ENCODE measurements around the gene PFDN4. TPM values are rescaled to one million over a fixed set of nuclear protein-coding genes. Genes with fewer than 3 reads are reported as not detected.
A peak's percentile ranks its signal among the peaks of the same experiment; 100 is the strongest.

The PFDN4 gene
- polyA plus RNA-seq, 2 of the 4 experiments (the other 2 are of a cell fraction): 140 to 146 TPM

DNA sequence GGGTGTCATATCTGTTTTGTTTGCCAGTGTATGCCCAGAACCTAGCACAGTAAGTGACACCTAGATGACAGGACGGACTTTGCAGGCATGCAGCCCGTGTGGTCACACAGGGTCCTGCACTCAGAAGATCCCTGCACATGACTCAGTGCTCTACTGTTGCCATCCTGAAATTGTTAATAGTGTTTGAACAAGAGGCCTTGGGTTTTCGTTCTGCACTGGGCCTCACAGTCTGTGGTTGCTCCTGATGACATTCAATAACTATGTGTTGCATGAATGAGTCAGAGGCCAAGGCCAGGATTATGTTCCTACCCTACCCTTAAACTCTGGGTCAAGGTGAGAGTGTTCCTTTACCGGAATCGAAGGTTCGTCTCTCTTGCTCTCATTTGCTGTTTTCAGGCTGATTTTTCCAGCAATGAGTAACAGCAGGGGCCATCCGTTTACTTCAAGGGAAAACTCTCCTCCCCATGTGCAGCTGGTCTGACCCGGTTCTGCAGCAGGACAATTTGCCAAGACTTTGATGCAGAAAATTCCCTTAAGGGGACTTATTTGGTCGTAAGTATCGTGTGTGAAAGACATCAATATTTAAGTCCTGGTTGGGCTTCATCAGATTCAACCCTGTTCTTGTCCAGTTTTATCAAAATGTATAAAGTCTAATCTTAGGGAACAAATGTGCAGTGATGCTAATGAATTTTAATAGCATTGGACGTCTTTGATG, 13.0 kb upstream of the PFDN4 start (continued):
- TF ChIP-seq, protein P1, sequence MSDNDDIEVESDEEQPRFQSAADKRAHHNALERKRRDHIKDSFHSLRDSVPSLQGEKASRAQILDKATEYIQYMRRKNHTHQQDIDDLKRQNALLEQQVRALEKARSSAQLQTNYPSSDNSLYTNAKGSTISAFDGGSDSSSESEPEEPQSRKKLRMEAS (IDR thresholded peaks at IDR 0.05): peak; percentile 70
- TF ChIP-seq EP300 (IDR thresholded peaks at IDR 0.05): no peak
- no peak for TF ChIP-seq FOSL2 (IDR thresholded peaks at IDR 0.05)
- TF ChIP-seq FOSL2 (CRISPR knock-in tag; IDR thresholded peaks at IDR 0.05): peak; percentile 68

DNA sequence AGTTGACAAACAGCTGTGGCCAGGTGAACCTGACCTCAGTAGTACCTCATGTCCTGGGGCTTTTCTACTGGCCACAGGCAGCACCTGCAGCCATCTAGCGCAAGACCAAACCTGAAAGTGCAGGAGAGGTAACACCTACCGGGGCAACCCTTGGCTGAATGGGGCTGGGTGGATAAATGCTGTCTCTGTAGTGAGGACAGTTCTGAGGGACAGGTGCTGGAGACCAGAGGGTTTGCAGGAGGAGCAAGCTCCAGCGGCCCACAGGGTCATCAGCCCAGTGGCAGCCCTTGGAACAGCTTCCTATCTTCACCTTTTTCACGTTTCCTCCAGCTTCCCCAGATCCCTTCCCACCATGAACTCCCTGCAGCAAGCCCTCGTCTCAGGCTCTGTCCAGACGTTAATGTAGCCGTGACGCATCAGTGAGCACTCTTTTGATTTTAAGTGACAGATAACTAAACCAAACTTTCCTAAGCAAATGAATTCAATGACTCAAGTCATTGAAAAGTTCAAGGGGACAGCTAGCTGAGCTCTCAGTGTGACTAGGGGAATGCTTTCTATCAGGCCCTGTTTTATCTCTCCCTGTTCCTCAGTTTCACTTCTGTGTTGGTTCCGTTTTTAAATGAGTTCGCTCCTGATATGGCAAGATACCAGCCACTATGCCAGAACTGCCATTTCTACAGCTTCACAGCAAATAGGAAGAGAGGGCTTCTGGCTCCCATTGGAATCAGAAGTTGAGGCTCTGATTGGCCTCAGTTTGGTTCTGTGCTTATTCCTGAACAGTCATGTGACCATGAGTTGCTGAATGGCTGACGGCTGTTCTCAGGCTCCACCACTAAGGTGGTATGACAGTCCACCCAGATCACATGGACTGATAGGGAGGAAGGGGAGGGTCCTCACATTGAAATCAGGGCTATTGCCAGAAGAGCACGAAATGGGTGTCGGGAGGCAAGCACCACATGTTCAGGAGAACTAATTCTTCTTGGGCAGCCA, 12.1 kb upstream of the PFDN4 start:
- H3K4me1 ChIP-seq: peaks cover 44% of the 10 kb centered on the region
- ChIA-PET CTCF (interaction anchor here (0.8 to 4.7 kb wide), 8 partner anchors 9 to 99 kb away, joined by 3 to 40 read pairs (median 4); partner anchors contain the start of gene PFDN4), POLR2A (interaction anchor here (0.9 kb wide), 1 partner anchor 34 kb away, joined by 3 read pairs; no protein-coding TSS in a partner anchor)
- WGBS (ENCODE audit: missing lambda C conversion rate): 88% methylated on average over 13 of the region's 13 CpGs
- ATAC-seq: peak in 1 of 2 experiments; percentile 51; a peak in 3 of 6 replicates
- no peaks in the 10 kb centered on the region for H3K9me3 ChIP-seq
- H3K27ac ChIP-seq: peak overlapping the region; percentile 64 to 83
- TF ChIP-seq, protein P2, sequence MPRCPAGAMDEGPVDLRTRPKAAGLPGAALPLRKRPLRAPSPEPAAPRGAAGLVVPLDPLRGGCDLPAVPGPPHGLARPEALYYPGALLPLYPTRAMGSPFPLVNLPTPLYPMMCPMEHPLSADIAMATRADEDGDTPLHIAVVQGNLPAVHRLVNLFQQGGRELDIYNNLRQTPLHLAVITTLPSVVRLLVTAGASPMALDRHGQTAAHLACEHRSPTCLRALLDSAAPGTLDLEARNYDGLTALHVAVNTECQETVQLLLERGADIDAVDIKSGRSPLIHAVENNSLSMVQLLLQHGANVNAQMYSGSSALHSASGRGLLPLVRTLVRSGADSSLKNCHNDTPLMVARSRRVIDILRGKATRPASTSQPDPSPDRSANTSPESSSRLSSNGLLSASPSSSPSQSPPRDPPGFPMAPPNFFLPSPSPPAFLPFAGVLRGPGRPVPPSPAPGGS (IDR thresholded peaks at IDR 0.05): no peak
- TF ChIP-seq CBX2 (IDR thresholded peaks at IDR 0.05; ENCODE audit: borderline replicate concordance, low read depth) (no peak), FOXS1 (CRISPR knock-in tag; IDR thresholded peaks at IDR 0.05) (no peak), EHMT2 (IDR thresholded peaks at IDR 0.05; ENCODE audit: low read depth) (no peak), TP53 (CRISPR knock-in tag; IDR thresholded peaks at IDR 0.05) (no peak), HOXB13 (CRISPR knock-in tag; IDR thresholded peaks at IDR 0.05; ENCODE audit: low read depth) (no peak), FOSL2 (IDR thresholded peaks at IDR 0.05) (no peak), FOSL2 (CRISPR knock-in tag; IDR thresholded peaks at IDR 0.05) (no peak), FOSB (CRISPR knock-in tag; IDR thresholded peaks at IDR 0.05) (no peak), EHF (CRISPR knock-in tag; IDR thresholded peaks at IDR 0.05) (no peak), ZC3H11A (IDR thresholded peaks at IDR 0.05) (no peak), ZSCAN20 (CRISPR knock-in tag; IDR thresholded peaks at IDR 0.05) (no peak), CBX8 (IDR thresholded peaks at IDR 0.05) (no peak), NPAS2 (CRISPR knock-in tag; IDR thresholded peaks at IDR 0.05; ENCODE audit: borderline replicate concordance) (no peak)
- TF ChIP-seq, protein P1 (IDR thresholded peaks at IDR 0.05): no peak; the same call in 1 of the 2 replicates
- H3K4me3 ChIP-seq: no peak overlapping the region
- FAIRE-seq: no peak
- no peak overlapping the region for H3K4me2 ChIP-seq
- DNase-seq (ENCODE audit: low read depth in 1 of 2, low spot score in 1 of 2): peak in 1 of 2 experiments; percentile 19

DNA sequence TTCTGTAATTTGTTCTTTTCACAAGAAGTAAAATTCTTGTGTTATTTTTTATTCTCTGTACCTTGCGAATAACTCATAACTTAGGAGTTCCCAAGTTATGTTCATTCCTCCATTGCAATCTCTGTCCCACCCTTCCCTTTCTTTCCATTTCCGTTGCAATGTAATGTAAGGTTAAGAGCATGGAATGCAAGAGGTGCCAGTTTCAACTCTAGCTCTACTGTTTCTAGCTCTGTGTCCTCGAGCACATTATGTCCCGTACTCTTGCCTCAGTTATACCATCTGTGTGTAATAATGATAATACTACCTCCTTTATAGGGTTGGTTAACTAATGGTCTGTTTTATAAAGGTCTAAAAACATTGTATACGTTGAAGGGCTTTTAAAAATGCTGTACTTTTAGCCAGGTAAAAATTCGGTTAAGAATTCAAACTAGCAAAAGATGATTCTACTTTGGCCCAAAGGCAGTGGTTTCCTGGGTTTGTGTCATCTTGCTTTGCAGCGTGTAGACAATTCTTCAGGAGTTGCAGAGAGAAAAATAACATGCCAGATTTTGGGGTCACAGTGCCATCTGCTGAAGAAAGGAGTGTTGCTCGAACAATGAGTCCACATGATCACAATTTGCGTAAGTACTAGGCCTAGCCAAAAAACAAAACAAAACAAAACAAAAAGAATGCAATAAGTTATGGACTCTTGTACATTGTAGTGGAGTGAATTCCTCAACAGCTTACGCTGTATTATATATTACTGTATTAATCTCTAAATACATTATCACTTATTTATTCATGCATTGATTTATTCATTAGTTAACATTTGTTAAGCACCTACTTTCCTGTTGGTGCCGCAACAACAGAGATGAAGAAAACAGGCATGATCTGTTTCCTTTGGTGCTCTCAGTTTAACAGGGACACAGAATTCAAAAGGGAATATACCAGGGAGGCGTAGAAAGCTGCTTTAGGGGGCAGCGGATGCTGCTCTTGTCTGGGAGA, 10.0 kb upstream of the PFDN4 start:
- FAIRE-seq: peak; percentile 90
- H3K9me3 ChIP-seq: no peaks in the 10 kb centered on the region
- peaks cover 44% of the 10 kb centered on the region for H3K4me1 ChIP-seq
- peak overlapping the region; percentile 64 to 84 for H3K27ac ChIP-seq
- CTCF ChIA-PET: interaction anchor here (0.7 to 15.6 kb wide), 27 partner anchors 10 to 562 kb away, joined by 3 to 655 read pairs (median 6); partner anchors contain the start of genes CYP24A1 and PFDN4
- ATAC-seq: peak; percentile 64 to 73; a peak in 5 of 6 replicates
- WGBS (ENCODE audit: missing lambda C conversion rate): 50% methylated on average over 13 of the region's 13 CpGs
- DNase-seq (ENCODE audit: low read depth in 1 of 2, low spot score in 1 of 2): peak; percentile 48 to 89
- no peak overlapping the region for H3K4me3 ChIP-seq
- POLR2A ChIA-PET: no interaction called here
- H3K4me2 ChIP-seq: peak overlapping the region; percentile 30
- TF ChIP-seq JUNB (IDR thresholded peaks at IDR 0.05): no peak
- no peak for TF ChIP-seq HDAC2 (IDR thresholded peaks at IDR 0.05)
- TF ChIP-seq FOSB (CRISPR knock-in tag; IDR thresholded peaks at IDR 0.05): no peak
- TF ChIP-seq RCOR1 (IDR thresholded peaks at IDR 0.05; ENCODE audit: low read depth, low read length): no peak
- peak; percentile 97 to 98 for TF ChIP-seq RAD21 (conservative IDR thresholded peaks at IDR 0.05 in 1 of 2, IDR thresholded peaks at IDR 0.05 in 1 of 2)
- 0 out of 2 replicates have a peak, but pooled peaks have one; percentile 7 for TF ChIP-seq MYC (IDR thresholded peaks at IDR 0.05; ENCODE audit: borderline replicate concordance, low read length)
- peak; percentile 98 for TF ChIP-seq SMC3 (IDR thresholded peaks at IDR 0.05)
- 0 out of 2 replicates have a peak, but pooled peaks have one; percentile 27 for TF ChIP-seq HOXB5 (CRISPR knock-in tag; IDR thresholded peaks at IDR 0.05)
- no peak for TF ChIP-seq FOSL2 (IDR thresholded peaks at IDR 0.05)
- no peak for TF ChIP-seq FOSL2 (CRISPR knock-in tag; IDR thresholded peaks at IDR 0.05)
- TF ChIP-seq BHLHE40 (IDR thresholded peaks at IDR 0.05; ENCODE audit: low read depth, low read length): no peak
- no peak for TF ChIP-seq TP53 (CRISPR knock-in tag; IDR thresholded peaks at IDR 0.05)
- TF ChIP-seq, protein P1 (IDR thresholded peaks at IDR 0.05): peak; percentile 76
- peak; percentile 17 to 79; a peak in 2 of 4 replicates for TF ChIP-seq CEBPB (IDR thresholded peaks at IDR 0.05)
- TF ChIP-seq, protein P3, sequence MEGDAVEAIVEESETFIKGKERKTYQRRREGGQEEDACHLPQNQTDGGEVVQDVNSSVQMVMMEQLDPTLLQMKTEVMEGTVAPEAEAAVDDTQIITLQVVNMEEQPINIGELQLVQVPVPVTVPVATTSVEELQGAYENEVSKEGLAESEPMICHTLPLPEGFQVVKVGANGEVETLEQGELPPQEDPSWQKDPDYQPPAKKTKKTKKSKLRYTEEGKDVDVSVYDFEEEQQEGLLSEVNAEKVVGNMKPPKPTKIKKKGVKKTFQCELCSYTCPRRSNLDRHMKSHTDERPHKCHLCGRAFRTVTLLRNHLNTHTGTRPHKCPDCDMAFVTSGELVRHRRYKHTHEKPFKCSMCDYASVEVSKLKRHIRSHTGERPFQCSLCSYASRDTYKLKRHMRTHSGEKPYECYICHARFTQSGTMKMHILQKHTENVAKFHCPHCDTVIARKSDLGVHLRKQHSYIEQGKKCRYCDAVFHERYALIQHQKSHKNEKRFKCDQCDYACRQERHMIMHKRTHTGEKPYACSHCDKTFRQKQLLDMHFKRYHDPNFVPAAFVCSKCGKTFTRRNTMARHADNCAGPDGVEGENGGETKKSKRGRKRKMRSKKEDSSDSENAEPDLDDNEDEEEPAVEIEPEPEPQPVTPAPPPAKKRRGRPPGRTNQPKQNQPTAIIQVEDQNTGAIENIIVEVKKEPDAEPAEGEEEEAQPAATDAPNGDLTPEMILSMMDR (IDR thresholded peaks at IDR 0.05): peak; percentile 90

Measured in A549 (cell line).